Activated CD4-positive, alpha-beta T cell treated with anti-CD3 and anti-CD28 coated beads for 1 hour (primary cell): ENCODE results near the gene AMIGO1.
A peak's percentile ranks its signal among the peaks of the same experiment; 100 is the strongest.

ENCODE experiments used
- DNase-seq: peaks from one replicate; pipeline ENCODE4 v3.0.0-alpha.2; 2020

AMIGO1 gene

DNA sequence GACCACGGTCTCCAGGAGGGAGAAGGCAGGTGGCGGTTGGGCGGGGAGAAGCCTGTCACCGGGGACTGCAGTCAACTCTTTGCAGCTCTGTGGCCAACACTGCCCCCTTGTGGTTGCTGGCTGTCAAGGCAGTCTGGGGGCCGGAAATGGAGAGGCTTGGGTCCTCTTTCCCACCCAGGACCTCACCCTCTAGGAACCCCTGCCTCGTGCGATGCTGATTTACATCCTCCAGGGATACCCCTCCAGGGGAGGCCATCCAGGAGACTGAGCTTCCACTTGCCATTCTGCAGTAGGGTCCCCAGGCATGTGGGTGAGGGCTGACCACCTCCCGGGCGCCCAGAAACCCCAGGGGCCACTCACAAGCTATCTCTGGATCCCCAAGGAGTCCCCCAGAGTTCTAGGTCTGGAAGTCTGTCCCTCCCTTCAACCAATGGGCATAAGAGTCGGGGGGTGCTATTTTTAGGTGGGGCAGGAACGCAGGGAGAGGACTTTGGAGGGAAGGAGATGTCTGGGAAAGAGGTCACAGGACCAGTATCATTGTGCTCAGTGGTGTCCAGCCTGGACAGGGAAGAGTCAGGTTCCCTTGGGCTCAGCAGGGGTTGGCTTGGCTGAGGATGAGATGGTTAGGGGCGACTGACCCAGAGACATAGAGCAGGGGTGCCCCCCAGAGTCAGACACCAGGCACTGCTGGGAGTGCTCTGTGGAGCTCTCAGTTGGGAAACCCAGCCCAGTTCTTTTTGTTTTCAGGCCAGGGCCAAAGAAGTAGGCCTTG is 23.0 kb upstream of the AMIGO1 start:
- DNase-seq, result peak; percentile 87

GRCh38 chr1:109531826-109532364 is 22.4 kb upstream of the AMIGO1 start:
- no peak for DNase-seq

DNA sequence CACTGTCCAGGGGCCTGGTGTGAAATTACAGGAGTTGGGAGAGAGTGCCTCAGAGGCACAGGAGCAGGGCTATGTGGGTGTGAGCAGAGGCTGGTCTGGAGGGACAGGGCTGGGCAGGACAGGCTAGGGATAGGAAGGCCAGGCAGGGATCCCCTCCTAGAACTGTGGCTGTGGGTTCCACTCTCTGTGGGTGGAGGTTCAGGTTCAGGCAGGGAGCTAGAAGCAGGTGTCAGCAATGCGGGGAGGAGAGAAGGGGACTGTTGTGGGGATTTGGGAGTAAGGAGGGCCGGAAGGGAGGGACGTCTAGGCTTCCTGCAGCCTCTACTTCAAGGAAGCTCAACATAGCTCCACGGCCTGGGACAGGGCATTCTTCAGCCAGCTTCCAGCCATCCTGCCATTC is 21.9 kb upstream of the AMIGO1 start:
- no peak for DNase-seq

- no peak for DNase-seq
These were observed 21.0 kb upstream of the AMIGO1 start for GRCh38 chr1:109530457-109531087.

DNA sequence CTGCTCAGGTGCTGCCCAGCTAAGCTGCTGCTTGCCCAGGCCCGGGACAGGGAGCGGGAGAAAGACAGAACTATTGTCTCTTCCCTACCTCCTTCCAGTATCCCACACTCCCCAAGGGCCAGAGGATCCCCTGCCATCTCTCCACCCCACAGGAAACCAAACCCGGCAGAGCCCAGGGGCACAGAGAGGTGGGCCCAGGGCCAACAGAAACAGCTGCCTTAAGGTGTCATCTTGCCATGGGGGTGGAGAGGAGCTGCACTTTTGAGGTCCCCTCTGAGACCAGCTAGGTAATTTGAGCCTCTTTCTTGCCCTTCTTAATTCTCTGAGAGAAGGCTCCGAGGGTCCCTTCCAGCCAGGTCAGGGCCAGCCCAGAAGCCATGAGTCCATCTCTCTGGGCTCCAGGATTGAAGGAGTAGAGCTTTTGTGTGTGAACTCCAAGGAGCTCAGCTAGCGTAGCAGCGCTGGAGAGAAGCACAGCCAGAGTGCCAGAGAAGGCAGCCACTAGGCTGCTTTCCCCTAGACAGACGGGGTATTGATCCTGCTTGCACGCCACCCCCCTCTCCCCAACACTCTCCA is 20.4 kb upstream of the AMIGO1 start:
- DNase-seq, result no peak

DNA sequence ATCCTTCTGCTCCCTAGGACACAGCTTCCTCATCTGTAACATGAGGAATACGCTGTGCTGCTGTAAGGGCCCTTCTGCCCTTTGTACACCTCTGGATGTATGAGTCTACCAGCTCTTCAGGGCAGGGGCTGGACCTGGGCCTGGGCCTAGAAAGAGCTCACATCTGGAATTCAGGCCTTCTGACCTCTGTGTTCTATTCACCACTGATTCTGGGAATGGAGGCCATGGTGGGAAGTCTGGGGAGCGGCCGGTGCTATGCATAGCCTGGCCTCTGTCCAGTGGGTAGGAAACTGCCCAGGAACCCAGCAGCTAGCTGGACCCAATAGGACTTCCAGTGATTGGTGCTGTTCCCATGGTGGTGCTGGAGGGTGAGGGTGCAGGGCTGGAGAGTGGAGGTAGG is 19.2 kb upstream of the AMIGO1 start:
- DNase-seq, result no peak

DNA sequence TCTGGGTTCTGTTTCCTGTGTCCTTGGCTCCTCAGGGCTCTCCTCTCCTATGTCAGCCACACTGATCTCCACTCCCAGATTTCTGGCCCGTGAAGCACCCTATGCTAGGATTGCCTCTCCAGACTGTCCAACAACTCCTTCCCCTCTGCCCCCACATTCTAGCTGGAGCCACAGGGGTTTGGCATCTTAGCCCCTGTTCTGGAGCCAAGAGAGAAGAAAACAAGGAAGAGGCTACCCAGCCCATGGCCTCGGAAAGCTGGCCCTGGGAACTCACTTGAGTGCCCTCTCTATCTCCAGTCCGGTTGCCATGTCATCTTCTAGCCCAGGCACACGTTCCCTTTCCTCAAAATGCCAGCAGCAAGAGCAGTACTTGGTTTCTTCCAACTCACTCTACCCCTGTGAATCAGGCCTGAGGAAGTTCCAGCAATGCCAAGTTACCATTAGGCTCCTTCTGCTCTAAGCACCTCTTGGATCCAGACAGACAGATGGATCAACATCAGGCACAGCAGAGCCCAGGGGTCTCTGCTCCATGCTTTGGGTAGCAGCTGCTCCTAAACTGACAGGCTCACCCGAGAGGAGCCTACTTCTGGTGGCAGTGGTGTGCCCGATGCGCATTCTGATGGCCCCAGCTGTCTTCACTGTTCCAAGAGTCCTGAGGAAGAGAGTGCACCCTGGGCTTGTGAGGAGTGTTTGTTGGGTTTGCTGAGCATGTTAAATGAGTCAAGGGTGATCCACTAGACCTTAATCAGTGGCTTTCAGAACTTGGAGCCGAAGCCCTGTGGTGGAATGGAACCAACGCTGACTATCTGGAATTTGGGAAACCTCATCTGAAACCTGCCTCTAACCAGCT is 18.5 kb upstream of the AMIGO1 start:
- no peak for DNase-seq

GRCh38 chr1:109527098-109527811 is 17.7 kb upstream of the AMIGO1 start:
- no peak for DNase-seq

- DNase-seq, result no peak
These were observed 14.2 kb upstream of the AMIGO1 start for GRCh38 chr1:109523706-109524105.

GRCh38 chr1:109522026-109522425 is 12.5 kb upstream of the AMIGO1 start:
- DNase-seq, result no peak

DNA sequence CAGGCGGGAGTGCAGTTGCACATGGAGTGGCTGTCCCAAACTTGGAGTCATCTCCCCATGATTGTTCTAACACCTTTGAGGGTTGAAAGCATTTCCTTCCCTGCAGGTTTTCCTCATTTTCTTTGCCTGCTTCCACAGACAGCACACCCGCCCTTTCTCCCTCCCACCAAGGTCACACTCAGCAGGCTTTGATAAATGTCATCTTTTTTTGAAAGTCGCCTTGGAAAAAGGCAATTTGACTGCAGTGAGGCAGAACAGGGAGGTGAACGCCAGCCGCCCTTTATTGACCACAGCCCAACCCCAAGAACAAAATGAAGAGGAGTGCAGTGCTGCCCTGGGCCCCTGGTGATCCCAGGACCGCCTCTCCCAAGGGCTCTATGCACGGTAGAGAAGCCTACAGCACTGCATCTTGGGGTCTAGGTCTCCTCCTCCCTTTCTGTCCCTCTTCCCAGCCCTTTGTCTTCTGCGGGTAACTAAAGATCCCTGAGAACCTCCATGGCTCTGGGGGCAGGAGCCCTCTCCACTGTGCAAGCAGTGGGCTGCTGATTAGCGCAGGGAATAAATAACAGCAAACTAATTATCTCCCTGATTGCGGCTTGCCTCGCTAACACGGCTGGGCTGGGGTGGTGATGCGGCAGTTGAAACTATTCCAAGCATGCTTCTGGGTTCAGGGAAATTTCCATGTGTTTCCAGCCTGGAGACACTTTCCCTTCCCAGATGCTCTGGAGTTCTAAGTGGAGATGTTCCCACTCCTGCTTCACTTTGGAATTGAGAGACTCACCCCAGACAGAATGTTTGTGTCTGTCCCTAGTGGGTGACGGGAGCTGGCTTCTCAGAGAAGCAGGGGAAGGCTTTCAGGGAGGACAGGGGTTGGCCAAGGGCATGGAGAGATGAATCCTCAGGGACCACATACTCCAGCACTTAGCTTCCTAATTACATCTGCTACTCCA is 11.8 kb upstream of the AMIGO1 start:
- no peak for DNase-seq

- DNase-seq, result no peak
These were observed 7.8 kb upstream of the AMIGO1 start for GRCh38 chr1:109517337-109517736.

DNA sequence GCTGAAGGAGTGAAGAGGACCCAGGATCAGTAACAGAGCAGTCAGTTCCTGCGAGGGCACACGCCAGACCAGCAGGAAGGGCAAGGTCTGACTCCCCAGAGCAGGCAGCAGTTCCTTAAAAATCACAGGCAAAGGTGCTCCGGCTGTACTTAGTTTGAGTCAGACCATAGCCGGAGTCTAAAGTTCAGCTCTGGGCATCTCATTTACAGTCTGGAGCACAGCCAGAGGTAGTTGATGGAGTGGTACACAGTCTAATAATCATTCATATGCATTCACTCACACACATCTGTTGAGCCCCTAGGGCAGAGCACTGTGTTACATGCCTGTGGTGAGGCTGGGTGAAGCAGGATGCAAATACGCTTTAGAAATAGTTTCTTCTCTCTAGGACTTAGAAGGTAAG is 7.3 kb upstream of the AMIGO1 start:
- DNase-seq, result no peak

DNA sequence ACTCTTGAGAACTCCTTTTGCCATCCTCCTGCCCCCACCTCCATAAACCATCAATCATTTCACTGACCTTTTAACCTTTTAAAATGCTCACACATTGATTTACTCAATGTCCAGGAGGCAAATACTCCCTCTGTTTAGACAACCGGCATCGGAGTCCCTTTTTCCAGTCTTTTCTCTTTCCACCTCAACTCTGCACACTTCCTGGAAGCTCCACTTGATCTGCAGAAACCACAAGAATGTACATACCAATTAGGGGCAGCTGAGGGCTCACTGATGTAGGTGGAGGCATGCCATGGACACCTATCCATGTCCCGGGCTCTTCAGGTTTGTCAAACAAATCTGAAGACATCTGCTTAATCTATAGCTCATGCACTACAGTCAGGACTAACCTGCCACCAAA is 5.3 kb upstream of the AMIGO1 start:
- DNase-seq, result no peak

- no peak for DNase-seq
These were observed 3.7 kb upstream of the AMIGO1 start for GRCh38 chr1:109513110-109513710.

GRCh38 chr1:109508873-109509175 is 703 bp downstream of the AMIGO1 start:
- DNase-seq, result no peak

DNA sequence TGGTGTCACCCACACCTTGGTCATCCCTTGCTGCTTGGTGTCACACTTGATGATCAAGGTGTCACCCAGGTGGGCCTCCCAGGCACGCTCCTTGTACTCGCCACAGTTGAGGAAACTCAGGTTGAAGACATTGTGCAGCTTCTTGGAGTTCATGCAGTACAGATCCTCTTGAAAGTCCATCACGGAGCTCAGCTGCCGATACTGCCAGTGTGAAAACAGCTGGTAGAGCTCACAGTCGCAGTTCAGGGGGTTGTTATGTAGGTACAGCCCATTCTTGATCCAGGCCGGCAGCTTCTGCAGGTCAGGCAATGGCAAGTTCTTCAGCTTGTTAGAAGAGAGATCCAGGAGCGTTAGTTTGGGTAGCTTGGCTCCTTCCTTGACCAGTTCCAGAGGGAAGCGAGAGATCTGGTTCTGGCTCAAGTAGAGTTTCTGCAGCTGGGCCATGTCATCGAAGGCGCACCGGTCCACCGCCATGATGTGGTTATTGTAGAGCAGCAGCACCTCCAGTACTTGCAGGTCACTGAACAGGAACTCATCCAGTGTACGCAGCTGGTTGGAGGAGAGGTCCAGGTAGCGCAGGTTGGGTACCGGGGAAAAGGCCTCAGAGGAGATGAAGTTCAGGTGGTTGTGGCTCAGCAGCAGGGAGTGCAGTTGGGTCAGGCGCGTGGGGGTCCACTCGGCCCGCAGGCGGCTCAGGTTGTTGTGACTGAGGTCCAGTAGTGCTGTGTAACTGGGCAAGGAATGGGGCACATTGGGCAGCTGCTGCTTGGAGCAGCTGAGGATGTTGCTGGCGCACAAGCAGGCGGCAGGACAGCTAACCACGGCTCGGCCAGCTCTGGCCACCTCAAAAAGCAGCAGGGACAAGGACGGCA is 1.3 kb downstream of the AMIGO1 start:
- no peak for DNase-seq

DNA sequence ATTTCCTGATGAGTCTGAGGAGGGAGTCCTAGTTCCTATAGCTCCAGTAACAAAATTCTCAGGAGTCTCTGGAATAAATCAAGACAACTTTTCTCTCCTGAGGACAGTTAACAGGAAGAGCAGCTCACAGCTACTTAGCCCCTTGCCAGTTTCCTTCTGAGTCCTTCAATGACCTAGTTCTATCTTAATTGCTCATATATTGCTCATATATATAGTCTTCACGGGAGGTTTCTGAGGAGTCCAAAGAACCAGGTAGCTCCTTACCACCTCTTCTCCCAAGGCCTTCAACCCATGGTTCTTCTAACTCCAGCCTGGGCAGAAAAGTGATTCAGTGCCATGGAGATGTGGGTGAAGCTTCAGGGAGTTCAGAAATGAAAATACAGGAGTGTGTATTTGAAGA is 4.6 kb downstream of the AMIGO1 start:
- no peak for DNase-seq

DNA sequence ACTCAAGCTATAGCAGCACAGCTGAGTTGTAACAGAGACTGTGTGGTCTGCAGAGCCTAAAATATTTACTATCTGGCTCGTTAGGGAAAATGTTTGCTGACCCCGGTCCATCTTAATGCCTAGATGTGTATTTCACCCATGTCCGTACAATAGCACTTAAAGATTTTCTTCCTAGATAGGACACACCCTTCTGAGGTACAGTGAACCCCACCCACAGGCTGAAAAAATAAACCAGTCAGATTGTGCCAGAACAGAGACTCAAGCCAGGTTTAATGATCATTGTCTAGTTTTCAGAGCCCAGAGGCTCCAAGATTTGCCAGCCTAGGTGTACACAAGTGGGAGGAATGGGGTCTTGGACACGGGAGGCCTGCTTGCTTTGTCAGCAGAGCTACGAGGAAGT is 5.6 kb downstream of the AMIGO1 start:
- no peak for DNase-seq

- DNase-seq, result peak; percentile 32
These were observed 7.1 kb downstream of the AMIGO1 start for GRCh38 chr1:109502364-109502851.
